Urinary bladder (tissue), 4 donors: ENCODE data around the gene ZNF180. TPM values are rescaled to one million over a fixed set of nuclear protein-coding genes. Genes with fewer than 3 reads are reported as not detected.
"Not testable (repeated sequence)": the region's sequence is repeated elsewhere in the genome, so short reads cannot be mapped to it uniquely, and the experiment has no call there.

Source experiments
- DNase-seq: peaks from one replicate; pipeline ENCODE4 v3.0.0-alpha.2; 2015; ENCODE audit errors: extremely low spot score
- H3K27ac ChIP-seq: one replicate; pipeline ENCODE4 v1.5.1; 2013; ENCODE audit warnings: low read depth, mild to moderate bottlenecking, moderate library complexity
- H3K36me3 ChIP-seq: one replicate; pipeline ENCODE4 v1.6.1; 2013; ENCODE audit warnings: mild to moderate bottlenecking, moderate library complexity; ENCODE audit not compliant: insufficient read depth
- H3K4me1 ChIP-seq: one replicate; pipeline ENCODE4 v1.6.1; 2013; ENCODE audit warnings: mild to moderate bottlenecking, moderate library complexity; ENCODE audit not compliant: insufficient read depth
- H3K4me3 ChIP-seq: one replicate; pipeline ENCODE4 v1.5.1; 2013; ENCODE audit warnings: low read depth, low read length
- WGBS: extraction: QIAGEN DNeasy Blood & Tissue Kit; methylation state at CpG from one replicate; pipeline ENCODE4 v1.1.7; 2013; 5-methylcytosine and 5-hydroxymethylcytosine counted together
- polyA plus RNA-seq: library from polyadenylated mRNA; stranded (reverse); fragments of 200-250 nt; gene quantifications from one replicate; pipeline ENCODE4 v1.2.3, GENCODE V29; 2013
- total RNA-seq: library from RNA; depleted of rRNA; stranded (reverse); fragments of >200 nt; gene quantifications from one replicate; pipeline ENCODE4 v1.2.3, GENCODE V29; 2014
- donor health status: healthy with polysubstance abuse.
- donor health status: healthy.

The ZNF180 gene
- total RNA-seq (23.7 TPM), polyA plus RNA-seq (7.2 TPM)

- H3K36me3 ChIP-seq, result peaks cover 7% of the 10 kb centered on the region
- peak; percentile 91 for DNase-seq
- no peaks in the 10 kb centered on the region for H3K4me1 ChIP-seq
- under 1% methylated on average over 78 of the region's 78 CpGs for WGBS
- peak within 1 kb of the TSS; percentile 89 for H3K27ac ChIP-seq
- peak within 1 kb of the TSS; percentile 88 for H3K4me3 ChIP-seq
These were observed at the start of gene ZNF180 for GRCh38 chr19:44499962-44500949. Gene ZNF180 (minus strand): TSS chr19:44500522. CDS start chr19:44497334, 3,188 bp downstream.

GRCh38 chr19:44549507-44549906 lies 49.2 kb upstream of the ZNF180 start:
- WGBS, result 92% methylated on average over 3 of the region's 3 CpGs
- Histone ChIP-seq H3K4me1 (no peaks in the 10 kb centered on the region), H3K4me3 (no peak overlapping the region), H3K27ac (no peak overlapping the region), H3K36me3 (no peaks in the 10 kb centered on the region)
- DNase-seq, result no peak

- DNase-seq, result no peak
- H3K4me1 ChIP-seq, result no peaks in the 10 kb centered on the region
- H3K36me3 ChIP-seq, result no peaks in the 10 kb centered on the region
- H3K4me3 ChIP-seq, result no peak overlapping the region
- 77% methylated on average over 4 of the region's 4 CpGs for WGBS
- H3K27ac ChIP-seq, result no peak overlapping the region
These were observed 48.4 kb upstream of the ZNF180 start for GRCh38 chr19:44548736-44549135.

- WGBS, result 63% methylated on average over 2 of the region's 2 CpGs
These were observed 43.7 kb upstream of the ZNF180 start for GRCh38 chr19:44544031-44544430.

GRCh38 chr19:44542671-44543070 lies 42.3 kb upstream of the ZNF180 start:
- Histone ChIP-seq H3K36me3 (no peaks in the 10 kb centered on the region), H3K4me3 (no peak overlapping the region), H3K27ac (no peak overlapping the region), H3K4me1 (no peaks in the 10 kb centered on the region)
- 0% methylated on average over 1 of the region's 1 CpG for WGBS
- DNase-seq, result no peak

More at GRCh38 chr19:44544031-44544430, 43.7 kb upstream of the ZNF180 start:
- Histone ChIP-seq H3K27ac (no peak overlapping the region), H3K4me1 (no peaks in the 10 kb centered on the region), H3K36me3 (no peaks in the 10 kb centered on the region), H3K4me3 (no peak overlapping the region)
- DNase-seq, result no peak

- H3K4me1 ChIP-seq, result no peaks in the 10 kb centered on the region
- DNase-seq, result no peak
- H3K4me3 ChIP-seq, result no peak overlapping the region
- H3K36me3 ChIP-seq, result no peaks in the 10 kb centered on the region
- H3K27ac ChIP-seq, result no peak overlapping the region
- 77% methylated on average over 8 of the region's 8 CpGs for WGBS
These were observed 40.4 kb upstream of the ZNF180 start for GRCh38 chr19:44540736-44541135.

- H3K4me1 ChIP-seq, result no peaks in the 10 kb centered on the region
- WGBS, result 81% methylated on average over 6 of the region's 6 CpGs
These were observed 39.7 kb upstream of the ZNF180 start for GRCh38 chr19:44539991-44540390.

GRCh38 chr19:44539236-44539826 lies 39.0 kb upstream of the ZNF180 start:
- Histone ChIP-seq H3K36me3 (no peaks in the 10 kb centered on the region), H3K4me1 (no peaks in the 10 kb centered on the region), H3K4me3 (no peak overlapping the region), H3K27ac (no peak overlapping the region)
- no peak for DNase-seq
- WGBS, result 63% methylated on average over 11 of the region's 11 CpGs

More at GRCh38 chr19:44539991-44540390, 39.7 kb upstream of the ZNF180 start:
- no peaks in the 10 kb centered on the region for H3K36me3 ChIP-seq
- H3K4me3 ChIP-seq, result no peak overlapping the region
- no peak for DNase-seq
- no peak overlapping the region for H3K27ac ChIP-seq

- not testable (repeated sequence) for H3K36me3 ChIP-seq, H3K4me3 ChIP-seq, H3K4me1 ChIP-seq, DNase-seq, H3K27ac ChIP-seq
- 54% methylated on average over 3 of the region's 3 CpGs for WGBS
These were observed 35.0 kb upstream of the ZNF180 start for GRCh38 chr19:44535361-44535760.

- H3K4me1 ChIP-seq, result no peaks in the 10 kb centered on the region
- no peak for DNase-seq
- no peak overlapping the region for H3K4me3 ChIP-seq
- 83% methylated on average over 5 of the region's 5 CpGs for WGBS
- no peak overlapping the region for H3K27ac ChIP-seq
- H3K36me3 ChIP-seq, result no peaks in the 10 kb centered on the region
These were observed 32.5 kb upstream of the ZNF180 start for GRCh38 chr19:44532819-44533218.

GRCh38 chr19:44530777-44531176 lies 30.5 kb upstream of the ZNF180 start:
- 67% methylated on average over 6 of the region's 6 CpGs for WGBS
- no peak for DNase-seq
- no peaks in the 10 kb centered on the region for H3K4me1 ChIP-seq
- H3K4me3 ChIP-seq, result no peak overlapping the region
- H3K27ac ChIP-seq, result no peak overlapping the region
- H3K36me3 ChIP-seq, result no peaks in the 10 kb centered on the region

GRCh38 chr19:44529536-44529935 lies 29.2 kb upstream of the ZNF180 start, which contains the start of gene CEACAM20:
Gene CEACAM20 (minus strand): TSS chr19:44529675. CDS start chr19:44529509, 166 bp downstream.
- H3K4me1 ChIP-seq, result no peaks in the 10 kb centered on the region
- WGBS, result 69% methylated on average over 9 of the region's 9 CpGs
- no peak within 1 kb of the TSS for H3K4me3 ChIP-seq
- no peak for DNase-seq
- H3K27ac ChIP-seq, result no peak within 1 kb of the TSS
- no peaks in the 10 kb centered on the region for H3K36me3 ChIP-seq

- H3K27ac ChIP-seq, result no peak overlapping the region
- no peak overlapping the region for H3K4me3 ChIP-seq
- no peaks in the 10 kb centered on the region for H3K4me1 ChIP-seq
- no peak for DNase-seq
- no peaks in the 10 kb centered on the region for H3K36me3 ChIP-seq
- WGBS, result 85% methylated on average over 7 of the region's 7 CpGs
These were observed 27.2 kb upstream of the ZNF180 start for GRCh38 chr19:44527554-44527953.
